Small intestine (tissue), 7 donors: Measurements from ENCODE around the gene ASPSCR1. TPM values are rescaled to one million over a fixed set of nuclear protein-coding genes. Genes with fewer than 3 reads are reported as not detected.
A peak's percentile ranks its signal among the peaks of the same experiment; 100 is the strongest.

ENCODE experiments used
- DNase-seq, 2 donors: peaks; one replicate each; pipeline versions ENCODE4 v3.0.0 to v3.0.0-alpha.2; 2013
- FAIRE-seq: peaks from 2 replicates; lab custom pipeline; 2012; peaks lifted over from hg19 to GRCh38; lab: Jason Lieb, UNC
- H3K27ac ChIP-seq, 3 donors: one replicate each; pipeline ENCODE4 v1.5.1; 2013; ENCODE audit warnings: low read length in 2 of 3, mild to moderate bottlenecking in 2 of 3, control low read depth in 1 of 3, inconsistent platforms in 1 of 3, low read depth in 1 of 3, moderate library complexity in 1 of 3
- H3K27me3 ChIP-seq, 3 donors: one replicate each; pipeline ENCODE4 v1.6.1; 2013; ENCODE audit warnings: low read length in 3 of 3, inconsistent platforms in 1 of 3; ENCODE audit not compliant: control insufficient read depth in 3 of 3, insufficient read depth in 3 of 3
- H3K36me3 ChIP-seq, 3 donors: one replicate each; pipeline ENCODE4 v1.6.1; 2013; ENCODE audit warnings: low read length in 3 of 3, inconsistent platforms in 1 of 3, low read depth in 1 of 3, mild to moderate bottlenecking in 1 of 3, moderate library complexity in 1 of 3; ENCODE audit not compliant: control insufficient read depth in 3 of 3, insufficient read depth in 2 of 3
- H3K4me1 ChIP-seq, 3 donors: one replicate each; pipeline ENCODE4 v1.6.1; 2013; ENCODE audit warnings: low read length in 2 of 3, inconsistent platforms in 1 of 3, low read depth in 1 of 3, mild to moderate bottlenecking in 1 of 3, moderate library complexity in 1 of 3; ENCODE audit not compliant: control insufficient read depth in 3 of 3, insufficient read depth in 2 of 3
- H3K4me3 ChIP-seq, 3 donors: one replicate each; pipeline ENCODE4 v1.5.1; 2013; ENCODE audit warnings: low read length in 3 of 3, control low read depth in 1 of 3, inconsistent platforms in 1 of 3, low read depth in 1 of 3, mild to moderate bottlenecking in 1 of 3, moderate library complexity in 1 of 3
- H3K9me3 ChIP-seq, 2 donors: one replicate each; pipeline ENCODE4 v1.6.1; 2013; ENCODE audit warnings: low read depth in 1 of 2, low read length in 1 of 2; ENCODE audit not compliant: control insufficient read depth in 2 of 2, insufficient read depth in 1 of 2
- WGBS, 3 donors: extraction: QIAGEN DNeasy Blood & Tissue Kit; methylation state at CpG; one replicate each; pipeline ENCODE4 v1.1.7; 2013; 5-methylcytosine and 5-hydroxymethylcytosine counted together
- polyA plus RNA-seq, 4 donors: library from polyadenylated mRNA; stranded (reverse) in 3 of 4; unstranded in 1 of 4; fragments of 200-250 nt in 3 of 4; fragments of 120-200 nt in 1 of 4; gene quantifications; one replicate each; pipeline versions ENCODE4 v1.2.1 to v1.2.3, GENCODE V29; 2013
- donor health status: healthy with polysubstance abuse.
- donor health status: control.
- donor health status: control.
- donor health status: Bipolar disorder and iron deficiency.
- donor health status: healthy.

Gene ASPSCR1
- polyA plus RNA-seq, 4 donors, result 23.5 to 96.7 (median 47.5) TPM

DNA sequence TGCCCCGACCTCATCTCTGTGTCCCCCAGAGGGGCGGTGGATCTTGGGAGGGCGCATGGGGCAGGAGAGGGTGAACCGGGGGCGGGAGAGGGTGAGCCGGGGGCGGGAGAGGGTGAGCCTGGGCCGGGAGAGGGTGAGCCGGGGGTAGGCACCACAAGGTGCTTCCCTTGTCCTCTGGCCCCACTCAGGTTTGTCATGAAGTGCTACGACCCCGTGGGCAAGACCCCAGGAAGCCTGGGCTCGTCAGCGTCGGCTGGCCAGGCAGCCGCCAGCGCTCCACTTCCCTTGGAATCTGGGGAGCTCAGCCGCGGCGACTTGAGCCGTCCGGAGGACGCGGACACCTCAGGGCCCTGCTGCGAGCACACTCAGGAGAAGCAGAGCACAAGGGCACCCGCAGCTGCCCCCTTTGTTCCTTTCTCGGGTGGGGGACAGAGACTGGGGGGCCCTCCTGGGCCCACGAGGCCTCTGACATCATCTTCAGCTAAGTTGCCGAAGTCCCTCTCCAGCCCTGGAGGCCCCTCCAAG lies 18.9 kb downstream of the ASPSCR1 start:
- no peak for DNase-seq
- Histone ChIP-seq H3K36me3 (peaks cover 0 to 59% (median 0%) of the 10 kb centered on the region in 3 donors), H3K4me3 (no peak overlapping the region), H3K9me3 (no peaks in the 10 kb centered on the region), H3K4me1 (peaks cover 0 to 34% (median 4%) of the 10 kb centered on the region in 3 donors), H3K27ac (no peak overlapping the region), H3K27me3 (no peaks in the 10 kb centered on the region)
- no peak for FAIRE-seq
- WGBS, 3 donors, result 89 to 93% (median 92%) methylated on average over 20 to 28 of the region's 28 CpGs

DNA sequence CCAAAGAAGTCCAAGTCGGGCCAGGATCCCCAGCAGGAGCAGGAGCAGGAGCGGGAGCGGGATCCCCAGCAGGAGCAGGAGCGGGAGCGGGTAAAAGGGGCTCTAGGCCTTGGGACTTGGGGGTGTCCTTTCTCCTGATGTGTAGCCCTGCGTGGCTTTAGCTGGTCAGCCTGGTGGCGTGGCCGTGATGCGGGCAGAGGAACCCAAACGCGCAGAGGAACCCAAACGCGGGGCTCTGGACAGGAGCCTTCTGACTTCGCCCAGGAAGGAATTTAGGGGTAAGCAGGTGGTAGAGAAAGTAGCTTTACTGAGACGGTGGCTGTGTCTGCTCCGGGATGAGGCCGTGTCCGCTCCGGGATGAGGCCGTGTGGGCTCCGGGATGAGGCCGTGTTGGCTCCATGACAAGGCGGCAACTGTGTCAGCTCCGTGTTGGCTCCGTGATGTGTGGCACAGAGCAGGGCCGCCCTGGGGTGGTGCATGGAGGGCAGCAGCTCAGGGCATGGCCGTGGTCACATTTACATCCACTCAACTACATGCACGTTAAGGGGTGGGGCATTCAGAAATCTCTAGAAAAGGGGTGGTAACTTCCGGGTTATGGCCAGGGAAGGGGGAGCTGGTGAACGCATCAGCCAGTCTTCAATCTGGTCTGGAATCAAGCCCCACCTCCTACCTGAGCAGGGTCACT lies 19.5 kb downstream of the ASPSCR1 start:
- Histone ChIP-seq H3K36me3 (peaks cover 0 to 59% (median 0%) of the 10 kb centered on the region in 3 donors), H3K4me1 (peaks cover 0 to 33% (median 2%) of the 10 kb centered on the region in 3 donors), H3K4me3 (no peak overlapping the region), H3K27me3 (no peaks in the 10 kb centered on the region), H3K27ac (no peak overlapping the region), H3K9me3 (no peaks in the 10 kb centered on the region)
- FAIRE-seq (no peak), DNase-seq (no peak)
- WGBS, 3 donors, result 91 to 96% (median 95%) methylated on average over 30 of the region's 30 CpGs

DNA sequence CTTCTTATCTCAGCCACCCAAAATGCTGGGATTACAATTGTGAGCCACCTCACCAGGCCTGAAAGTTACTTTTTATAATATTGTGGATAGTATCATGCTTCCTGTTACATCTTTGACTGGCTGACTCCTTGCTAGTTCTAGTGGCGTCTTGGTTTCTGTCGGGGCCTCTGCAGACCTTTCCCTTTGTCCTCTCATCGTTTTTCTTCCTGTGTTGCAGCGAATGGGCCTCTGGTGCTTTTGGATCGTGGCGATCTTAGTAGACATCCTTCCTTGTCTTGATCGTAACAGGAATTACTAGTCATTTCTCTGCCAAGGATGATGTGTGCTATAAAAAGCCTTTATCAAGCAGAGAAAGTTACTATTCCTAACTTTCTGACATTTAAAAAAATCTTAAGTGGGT lies 20.8 kb downstream of the ASPSCR1 start:
- Histone ChIP-seq H3K4me1 (peaks cover 0 to 23% (median 2%) of the 10 kb centered on the region in 3 donors), H3K36me3 (peaks cover 0 to 55% (median 0%) of the 10 kb centered on the region in 3 donors), H3K9me3 (no peaks in the 10 kb centered on the region), H3K27ac (no peak overlapping the region), H3K4me3 (no peak overlapping the region), H3K27me3 (no peaks in the 10 kb centered on the region)
- WGBS, 3 donors, result 86 to 93% (median 91%) methylated on average over 7 of the region's 7 CpGs
- DNase-seq (no peak), FAIRE-seq (no peak)

DNA sequence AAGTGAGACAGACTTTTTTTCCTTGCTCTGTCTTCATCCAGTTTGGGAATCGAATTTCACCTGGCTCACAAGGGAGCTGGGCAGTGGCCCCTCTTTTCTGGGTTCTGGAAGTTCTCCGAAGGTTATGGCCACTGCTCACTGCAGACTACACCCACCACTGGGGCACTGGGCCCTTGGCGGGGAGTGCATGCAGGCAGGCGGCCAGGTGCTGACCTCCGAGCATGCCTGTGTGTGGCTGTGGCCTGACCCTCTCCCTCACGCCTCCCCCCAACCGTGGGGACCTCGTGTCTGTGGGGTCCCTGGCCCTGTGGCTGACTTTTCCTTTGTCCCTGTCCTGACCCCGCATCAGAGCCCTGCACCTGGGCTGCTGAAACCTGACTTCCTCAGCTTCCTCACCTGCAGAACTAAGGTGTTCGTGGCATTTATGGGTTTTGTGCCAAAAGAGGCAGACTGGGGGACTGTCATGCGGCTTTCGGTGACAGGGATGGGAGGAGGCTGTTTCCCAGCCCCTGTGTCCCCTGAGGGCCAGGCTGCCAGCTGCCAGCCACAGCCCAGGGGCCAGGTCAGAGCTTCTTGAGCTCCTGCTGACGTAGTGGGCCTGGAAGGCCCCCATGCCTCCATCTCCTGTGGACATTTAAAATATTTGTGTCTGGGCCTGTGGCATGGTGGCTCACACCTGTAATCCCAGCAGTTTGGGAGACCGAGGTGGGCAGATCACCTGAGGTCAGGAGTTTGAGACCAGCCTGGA lies 21.4 kb downstream of the ASPSCR1 start:
- FAIRE-seq (no peak), DNase-seq (no peak)
- Histone ChIP-seq H3K4me1 (peaks cover 0 to 23% (median 2%) of the 10 kb centered on the region in 3 donors), H3K36me3 (peaks cover 0 to 56% (median 0%) of the 10 kb centered on the region in 3 donors), H3K27me3 (no peaks in the 10 kb centered on the region), H3K4me3 (no peak overlapping the region), H3K27ac (no peak overlapping the region), H3K9me3 (no peaks in the 10 kb centered on the region)
- WGBS, 3 donors, result 85 to 89% (median 86%) methylated on average over 14 of the region's 14 CpGs

DNA sequence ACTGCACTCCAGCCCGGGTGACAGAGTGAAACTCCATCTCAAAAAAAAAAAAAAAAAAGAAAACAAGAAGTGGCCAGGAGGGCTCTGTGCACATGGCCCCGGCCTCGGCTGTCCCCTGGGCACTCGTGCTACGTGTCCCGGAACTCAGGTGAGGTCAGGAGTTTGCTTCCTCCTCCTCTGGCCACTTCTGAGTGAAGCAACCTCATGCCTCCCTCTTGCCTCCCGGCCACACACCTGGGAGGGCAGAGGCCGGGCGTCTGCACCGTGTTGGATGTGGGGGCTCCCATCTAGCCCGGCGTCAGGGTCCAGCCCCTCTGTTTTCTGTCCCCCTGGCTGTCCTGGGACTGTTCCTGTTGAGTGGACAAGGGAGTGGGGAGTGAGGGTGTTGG lies 22.2 kb downstream of the ASPSCR1 start:
- WGBS, 3 donors, result 26 to 70% (median 47%) methylated on average over 9 to 12 of the region's 12 CpGs
- H3K27ac ChIP-seq, result no peak overlapping the region
- H3K4me3 ChIP-seq, result no peak overlapping the region
- peaks cover 0 to 56% (median 0%) of the 10 kb centered on the region in 3 donors for H3K36me3 ChIP-seq
- H3K4me1 ChIP-seq, result peaks cover 0 to 23% (median 2%) of the 10 kb centered on the region in 3 donors
- no peaks in the 10 kb centered on the region for H3K9me3 ChIP-seq
- DNase-seq, result peak in 1 of 2 donors; percentile 41
- FAIRE-seq, result no peak
- H3K27me3 ChIP-seq, result no peaks in the 10 kb centered on the region

DNA sequence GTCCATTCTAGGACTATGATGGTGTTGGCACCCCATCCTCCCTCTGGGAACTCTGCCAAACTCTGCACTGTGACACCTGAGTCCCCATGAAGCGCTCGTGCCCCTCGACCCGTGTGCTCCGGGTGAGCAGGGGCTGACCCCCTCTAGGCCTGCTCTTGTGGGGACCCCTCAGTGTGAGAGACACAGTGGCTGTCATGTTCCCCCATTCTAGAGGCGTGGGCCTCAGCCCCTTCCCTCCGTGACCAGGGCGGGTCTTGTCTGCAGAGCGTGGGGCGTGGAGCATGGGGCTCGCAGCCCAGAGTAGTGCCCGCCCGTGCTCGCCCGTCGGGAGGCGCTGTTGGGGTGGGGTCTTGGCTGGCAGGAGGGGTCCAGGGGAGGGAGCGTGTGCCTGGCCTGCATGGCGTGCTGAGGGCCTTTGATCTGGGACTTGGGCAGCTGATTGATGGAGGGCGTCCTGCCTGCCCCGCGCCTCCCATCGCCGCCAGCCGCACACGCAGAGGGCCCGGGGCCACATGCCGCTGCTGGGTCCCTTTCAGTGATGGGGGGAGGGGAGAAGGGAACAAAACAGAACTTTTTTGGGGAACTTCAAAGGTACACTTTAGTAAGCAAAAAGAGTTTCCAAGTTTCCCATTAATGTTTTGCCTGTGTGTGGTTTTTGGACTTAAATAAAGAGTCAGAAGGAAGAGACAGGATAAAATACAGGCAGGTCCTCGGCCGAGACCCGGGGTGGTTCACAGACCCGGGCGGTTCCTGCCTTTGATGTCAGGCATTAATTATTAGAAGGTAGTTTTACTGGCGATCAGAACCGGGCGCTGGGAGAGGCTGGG lies 22.8 kb downstream of the ASPSCR1 start:
- FAIRE-seq (no peak), DNase-seq (peak; percentile 35 to 42)
- Histone ChIP-seq H3K27ac (peak overlapping the region in 1 of 3 donors; percentile 13), H3K36me3 (peaks cover 0 to 54% (median 2%) of the 10 kb centered on the region in 3 donors), H3K4me3 (no peak overlapping the region), H3K4me1 (peaks cover 0 to 23% (median 2%) of the 10 kb centered on the region in 3 donors), H3K27me3 (no peaks in the 10 kb centered on the region), H3K9me3 (no peaks in the 10 kb centered on the region)
- 17 to 64% (median 37%) methylated on average over 36 of the region's 36 CpGs for WGBS, 3 donors

DNA sequence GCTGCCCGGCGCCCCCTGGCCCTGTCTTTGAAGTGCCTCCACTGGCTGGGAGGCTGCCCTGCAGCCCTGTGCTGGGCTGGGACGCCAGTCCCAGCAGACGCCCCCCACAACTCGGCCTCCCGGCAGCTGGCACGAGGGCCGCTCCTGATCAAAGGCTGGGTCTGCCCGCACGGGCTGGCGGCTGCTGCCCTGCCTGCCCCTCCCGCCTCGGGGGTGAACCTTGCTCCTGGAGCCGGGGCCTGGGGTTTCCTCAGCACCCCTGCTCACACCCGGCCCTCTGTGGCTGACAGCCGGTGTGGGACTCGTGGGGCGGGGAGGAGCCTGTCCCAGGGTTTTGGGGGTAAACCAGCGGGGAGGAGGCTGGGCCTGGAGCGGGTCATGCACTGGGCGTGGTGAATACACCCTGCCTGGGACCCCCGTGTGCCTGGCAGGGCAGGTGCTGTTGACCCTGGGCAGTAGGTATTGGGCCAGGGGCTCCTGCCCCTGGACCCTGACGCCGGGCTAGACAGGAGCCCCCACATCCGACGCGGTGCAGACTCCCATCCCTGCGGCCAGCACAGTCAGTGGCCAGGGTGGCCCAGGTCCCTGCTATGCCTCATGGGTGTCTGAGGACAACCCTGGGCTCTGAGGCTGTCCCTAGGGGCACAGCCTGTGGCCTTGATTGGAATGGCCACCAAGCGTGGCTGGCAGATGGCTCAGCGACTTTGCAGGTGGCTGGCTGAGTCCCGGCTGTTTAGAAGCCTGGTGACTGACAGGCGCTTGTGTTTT lies 23.6 kb downstream of the ASPSCR1 start:
- H3K27me3 ChIP-seq, result no peaks in the 10 kb centered on the region
- H3K9me3 ChIP-seq, result no peaks in the 10 kb centered on the region
- no peak for FAIRE-seq
- peaks cover 0 to 23% (median 2%) of the 10 kb centered on the region in 3 donors for H3K4me1 ChIP-seq
- peaks cover 0 to 53% (median 2%) of the 10 kb centered on the region in 3 donors for H3K36me3 ChIP-seq
- DNase-seq, result peak; percentile 78 to 89
- H3K27ac ChIP-seq, result peak overlapping the region in 1 of 3 donors; percentile 65
- 10 to 62% (median 46%) methylated on average over 27 to 32 of the region's 32 CpGs for WGBS, 3 donors
- no peak overlapping the region for H3K4me3 ChIP-seq
